SK-N-SH (cell line): ENCODE results near the gene GSK3A.

ENCODE experiments used
- POLR2AphosphoS5 ChIP-seq: IDR thresholded peaks from 2 replicates; pipeline ENCODE4 v1.6.1; 2012; ENCODE audit warnings: low read depth, low read length
- SMC3 ChIP-seq: IDR thresholded peaks from 2 replicates; pipeline ENCODE4 v1.6.1; 2012; ENCODE audit warnings: low read depth, low read length, improper control_type of control experiment
- TF ChIP-seq, protein P1 (sequence below): fragments of 200-600 bp; sonication (generic); IDR thresholded peaks from 2 replicates; pipeline ENCODE4 v1.6.1; 2017; ENCODE audit warnings: antibody characterized with exemption, mild to moderate bottlenecking, moderate library complexity
- TF ChIP-seq, protein P2 (sequence below): IDR thresholded peaks from 2 replicates; pipeline ENCODE4 v1.6.1; 2012; ENCODE audit warnings: mild to moderate bottlenecking, low read depth, low read length, moderate library complexity

DNA sequence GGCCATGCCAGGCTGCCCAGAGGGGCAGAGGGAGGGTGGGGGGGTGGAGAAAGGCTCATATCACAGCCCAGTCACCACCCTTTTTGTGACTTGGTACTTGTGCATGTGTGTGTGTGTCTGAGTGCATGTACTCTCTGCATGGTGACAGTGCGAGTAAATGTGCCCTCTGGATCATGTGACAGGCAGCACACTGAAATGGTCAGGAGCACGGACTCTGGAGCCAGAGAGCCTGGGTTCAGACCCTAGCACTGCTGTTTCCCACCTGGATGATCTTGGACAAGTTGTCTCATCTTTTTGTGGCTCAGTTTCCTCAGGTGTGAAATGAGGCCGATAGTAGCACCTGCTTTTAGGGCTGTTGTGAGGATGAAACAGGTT, 28.6 kb upstream of the GSK3A start:
- TF ChIP-seq POLR2AphosphoS5, result no peak
- TF ChIP-seq, protein P1, sequence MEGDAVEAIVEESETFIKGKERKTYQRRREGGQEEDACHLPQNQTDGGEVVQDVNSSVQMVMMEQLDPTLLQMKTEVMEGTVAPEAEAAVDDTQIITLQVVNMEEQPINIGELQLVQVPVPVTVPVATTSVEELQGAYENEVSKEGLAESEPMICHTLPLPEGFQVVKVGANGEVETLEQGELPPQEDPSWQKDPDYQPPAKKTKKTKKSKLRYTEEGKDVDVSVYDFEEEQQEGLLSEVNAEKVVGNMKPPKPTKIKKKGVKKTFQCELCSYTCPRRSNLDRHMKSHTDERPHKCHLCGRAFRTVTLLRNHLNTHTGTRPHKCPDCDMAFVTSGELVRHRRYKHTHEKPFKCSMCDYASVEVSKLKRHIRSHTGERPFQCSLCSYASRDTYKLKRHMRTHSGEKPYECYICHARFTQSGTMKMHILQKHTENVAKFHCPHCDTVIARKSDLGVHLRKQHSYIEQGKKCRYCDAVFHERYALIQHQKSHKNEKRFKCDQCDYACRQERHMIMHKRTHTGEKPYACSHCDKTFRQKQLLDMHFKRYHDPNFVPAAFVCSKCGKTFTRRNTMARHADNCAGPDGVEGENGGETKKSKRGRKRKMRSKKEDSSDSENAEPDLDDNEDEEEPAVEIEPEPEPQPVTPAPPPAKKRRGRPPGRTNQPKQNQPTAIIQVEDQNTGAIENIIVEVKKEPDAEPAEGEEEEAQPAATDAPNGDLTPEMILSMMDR, result no peak
- no peak for TF ChIP-seq SMC3
- TF ChIP-seq, protein P2, sequence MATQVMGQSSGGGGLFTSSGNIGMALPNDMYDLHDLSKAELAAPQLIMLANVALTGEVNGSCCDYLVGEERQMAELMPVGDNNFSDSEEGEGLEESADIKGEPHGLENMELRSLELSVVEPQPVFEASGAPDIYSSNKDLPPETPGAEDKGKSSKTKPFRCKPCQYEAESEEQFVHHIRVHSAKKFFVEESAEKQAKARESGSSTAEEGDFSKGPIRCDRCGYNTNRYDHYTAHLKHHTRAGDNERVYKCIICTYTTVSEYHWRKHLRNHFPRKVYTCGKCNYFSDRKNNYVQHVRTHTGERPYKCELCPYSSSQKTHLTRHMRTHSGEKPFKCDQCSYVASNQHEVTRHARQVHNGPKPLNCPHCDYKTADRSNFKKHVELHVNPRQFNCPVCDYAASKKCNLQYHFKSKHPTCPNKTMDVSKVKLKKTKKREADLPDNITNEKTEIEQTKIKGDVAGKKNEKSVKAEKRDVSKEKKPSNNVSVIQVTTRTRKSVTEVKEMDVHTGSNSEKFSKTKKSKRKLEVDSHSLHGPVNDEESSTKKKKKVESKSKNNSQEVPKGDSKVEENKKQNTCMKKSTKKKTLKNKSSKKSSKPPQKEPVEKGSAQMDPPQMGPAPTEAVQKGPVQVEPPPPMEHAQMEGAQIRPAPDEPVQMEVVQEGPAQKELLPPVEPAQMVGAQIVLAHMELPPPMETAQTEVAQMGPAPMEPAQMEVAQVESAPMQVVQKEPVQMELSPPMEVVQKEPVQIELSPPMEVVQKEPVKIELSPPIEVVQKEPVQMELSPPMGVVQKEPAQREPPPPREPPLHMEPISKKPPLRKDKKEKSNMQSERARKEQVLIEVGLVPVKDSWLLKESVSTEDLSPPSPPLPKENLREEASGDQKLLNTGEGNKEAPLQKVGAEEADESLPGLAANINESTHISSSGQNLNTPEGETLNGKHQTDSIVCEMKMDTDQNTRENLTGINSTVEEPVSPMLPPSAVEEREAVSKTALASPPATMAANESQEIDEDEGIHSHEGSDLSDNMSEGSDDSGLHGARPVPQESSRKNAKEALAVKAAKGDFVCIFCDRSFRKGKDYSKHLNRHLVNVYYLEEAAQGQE, result no peak
